RWPE1 (cell line): ENCODE measurements around the gene LIMS2.

ENCODE experiments used
- CTCF ChIA-PET: fragments of 350-600 bp; sonication (Branson Sonifier 250); formaldehyde crosslinking; extraction: SDS; loops from one replicate; lab custom pipeline; 2021; lab: Yijun Ruan, JAX
- POLR2A ChIA-PET: fragments of 400-600 bp; formaldehyde crosslinking; extraction: SDS; loops from one replicate; lab custom pipeline; 2020; ENCODE audit warnings: antibody characterized with exemption; ENCODE audit not compliant: low non-redundant PET; lab: Yijun Ruan, JAX
- DNase-seq: peaks from one replicate; pipeline ENCODE4 v3.0.0; 2012; ENCODE audit warnings: low spot score
- H3K27ac ChIP-seq: fragments of 450-650 bp; 2 replicates; pipeline ENCODE4 v1.5.1; 2017
- TF ChIP-seq, protein P1 (sequence below): fragments of 450-650 bp; conservative IDR thresholded peaks from 2 replicates; pipeline ENCODE4 v1.5.1; 2017; ENCODE audit warnings: low read depth, mild to moderate bottlenecking

Gene LIMS2

GRCh38 chr2:127632592-127633489 lies 42.5 kb downstream of the LIMS2 start:
- CTCF ChIA-PET = interaction anchor here (0.6 kb wide), 1 partner anchor 52 kb away, joined by 3 read pairs; no protein-coding TSS in a partner anchor
- POLR2A ChIA-PET = no interaction called here
- DNase-seq = no peak
- TF ChIP-seq, protein P1, sequence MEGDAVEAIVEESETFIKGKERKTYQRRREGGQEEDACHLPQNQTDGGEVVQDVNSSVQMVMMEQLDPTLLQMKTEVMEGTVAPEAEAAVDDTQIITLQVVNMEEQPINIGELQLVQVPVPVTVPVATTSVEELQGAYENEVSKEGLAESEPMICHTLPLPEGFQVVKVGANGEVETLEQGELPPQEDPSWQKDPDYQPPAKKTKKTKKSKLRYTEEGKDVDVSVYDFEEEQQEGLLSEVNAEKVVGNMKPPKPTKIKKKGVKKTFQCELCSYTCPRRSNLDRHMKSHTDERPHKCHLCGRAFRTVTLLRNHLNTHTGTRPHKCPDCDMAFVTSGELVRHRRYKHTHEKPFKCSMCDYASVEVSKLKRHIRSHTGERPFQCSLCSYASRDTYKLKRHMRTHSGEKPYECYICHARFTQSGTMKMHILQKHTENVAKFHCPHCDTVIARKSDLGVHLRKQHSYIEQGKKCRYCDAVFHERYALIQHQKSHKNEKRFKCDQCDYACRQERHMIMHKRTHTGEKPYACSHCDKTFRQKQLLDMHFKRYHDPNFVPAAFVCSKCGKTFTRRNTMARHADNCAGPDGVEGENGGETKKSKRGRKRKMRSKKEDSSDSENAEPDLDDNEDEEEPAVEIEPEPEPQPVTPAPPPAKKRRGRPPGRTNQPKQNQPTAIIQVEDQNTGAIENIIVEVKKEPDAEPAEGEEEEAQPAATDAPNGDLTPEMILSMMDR = no peak
- H3K27ac ChIP-seq = no peak overlapping the region

DNA sequence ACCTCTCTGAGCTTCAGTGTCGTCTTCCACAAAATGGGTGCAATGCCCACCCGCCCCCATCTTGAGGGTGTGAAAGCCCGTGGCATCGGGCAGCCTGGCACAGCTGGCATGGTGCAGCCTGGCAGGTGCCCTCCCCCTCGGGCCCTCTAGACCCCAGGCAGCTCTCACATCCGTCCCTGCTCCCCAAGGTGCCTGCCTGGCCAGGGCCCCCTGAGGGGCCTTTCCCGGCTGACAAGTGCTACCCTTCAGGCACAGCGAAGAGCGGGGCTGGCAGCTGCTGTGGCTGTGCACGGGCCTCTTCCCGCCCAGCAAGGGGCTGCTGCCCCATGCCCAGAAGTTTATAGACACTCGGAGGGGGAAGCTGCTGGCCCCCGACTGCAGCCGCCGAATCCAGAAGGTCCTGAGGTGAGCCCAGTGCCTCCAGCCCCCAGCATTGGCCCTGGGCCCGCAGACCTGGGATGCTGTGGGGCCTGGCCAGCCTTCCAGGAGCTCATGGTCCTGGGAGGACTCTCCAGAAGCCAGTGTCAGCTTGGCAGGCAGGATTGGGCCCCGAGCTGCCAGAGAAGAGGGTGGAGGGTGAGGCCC lies 43.2 kb downstream of the LIMS2 start:
- DNase-seq = no peak
- ChIA-PET POLR2A (no interaction called here), CTCF (interaction anchor here (0.5 kb wide), 1 partner anchor 18 kb away, joined by 4 read pairs; no protein-coding TSS in a partner anchor)
- TF ChIP-seq, protein P1 = no peak
- H3K27ac ChIP-seq = no peak overlapping the region

DNA sequence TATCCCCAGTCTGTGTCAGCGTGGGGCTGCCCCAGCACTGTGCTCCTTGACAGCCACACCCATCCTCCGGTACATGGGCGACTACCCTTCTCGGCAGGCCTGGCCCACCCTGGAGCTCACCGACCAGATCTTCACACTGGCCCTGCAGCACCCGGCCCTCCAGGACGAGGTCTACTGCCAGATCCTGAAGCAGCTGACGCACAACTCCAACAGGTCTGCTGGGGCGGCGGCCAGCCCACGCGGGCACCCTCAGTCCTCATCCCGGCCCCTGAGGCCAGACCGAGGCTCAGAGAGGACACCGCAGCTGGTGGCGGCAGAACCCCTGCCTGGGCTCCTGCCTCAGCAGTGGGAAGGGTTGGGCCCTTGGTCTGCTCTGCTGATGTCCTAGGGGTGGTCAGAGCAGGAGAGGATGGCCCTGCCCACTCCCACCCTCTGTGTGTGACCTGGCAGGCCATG lies 43.8 kb downstream of the LIMS2 start:
- H3K27ac ChIP-seq = no peak overlapping the region
- no peak for DNase-seq
- POLR2A ChIA-PET = no interaction called here
- CTCF ChIA-PET = interaction anchor here (0.5 kb wide), 1 partner anchor 19 kb away, joined by 4 read pairs; no protein-coding TSS in a partner anchor
- TF ChIP-seq, protein P1 = no peak

- DNase-seq = no peak
- CTCF ChIA-PET = interaction anchor here (0.5 kb wide), 1 partner anchor 16 kb away, joined by 3 read pairs; no protein-coding TSS in a partner anchor
- POLR2A ChIA-PET = no interaction called here
- H3K27ac ChIP-seq = no peak overlapping the region
- TF ChIP-seq, protein P1 = no peak
Observed at GRCh38 chr2:127630864-127631540, 44.3 kb downstream of the LIMS2 start.

DNA sequence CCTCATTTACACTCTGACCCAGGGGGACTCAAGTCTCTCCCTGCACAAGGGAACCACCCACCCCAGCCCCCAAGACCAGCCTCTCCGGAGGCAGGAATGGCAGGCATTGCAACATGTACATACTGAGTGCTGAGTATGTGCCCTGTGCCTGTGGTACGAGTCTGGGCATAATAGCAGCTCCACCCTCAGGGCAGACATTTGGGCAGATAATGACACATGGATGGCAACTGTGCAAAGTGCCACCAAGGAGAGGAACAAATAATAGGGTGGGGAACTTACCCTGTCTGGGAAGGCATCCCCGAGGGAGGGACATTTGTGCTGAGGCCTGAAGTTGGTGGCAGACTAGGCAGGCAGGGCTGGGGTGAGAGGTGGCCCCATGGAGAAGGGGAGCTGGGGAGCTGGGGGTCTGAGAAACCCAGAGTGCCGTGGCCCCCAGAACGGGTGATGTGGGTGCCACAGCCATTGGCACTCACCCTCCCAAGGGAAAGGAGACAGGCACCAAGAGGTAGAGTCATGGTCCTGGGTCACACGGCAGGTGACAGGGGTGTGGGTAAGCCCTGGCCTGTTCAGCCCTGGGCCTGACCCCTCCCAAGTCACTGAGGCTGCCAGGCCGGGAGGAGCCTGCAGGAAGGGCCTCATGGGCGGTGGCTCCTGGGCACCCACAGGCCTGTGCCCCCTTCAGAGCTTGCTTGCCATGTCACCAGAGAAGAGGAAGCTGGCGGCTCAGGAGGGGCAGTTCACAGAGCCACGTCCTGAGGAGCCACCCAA lies 45.0 kb downstream of the LIMS2 start:
- H3K27ac ChIP-seq = no peak overlapping the region
- POLR2A ChIA-PET = no interaction called here
- TF ChIP-seq, protein P1 = no peak
- CTCF ChIA-PET = interaction anchor here (0.5 to 0.6 kb wide), 2 partner anchors 17 to 56 kb away, joined by 3 to 4 read pairs; no protein-coding TSS in a partner anchor
- DNase-seq = no peak
